Type B pancreatic cell (in vitro differentiated cells): ENCODE measurements around the gene OSBP2. TPM values are rescaled to one million over a fixed set of nuclear protein-coding genes. Genes with fewer than 3 reads are reported as not detected.

Experiments
- DNase-seq: peaks from one replicate; pipeline ENCODE4 v3.0.0; 2021; ENCODE audit warnings: mixed read lengths; ENCODE audit not compliant: unreplicated experiment; ENCODE audit errors: extremely low spot score
- H3K27ac Mint-ChIP-seq: 2 replicates; pipeline ENCODE4 v1.8.0; 2021; ENCODE audit warnings: mild to moderate bottlenecking, mixed read lengths
- H3K27me3 Mint-ChIP-seq: 2 replicates; pipeline ENCODE4 v1.8.0; 2021; ENCODE audit warnings: mixed read lengths
- H3K36me3 Mint-ChIP-seq: 2 replicates; pipeline ENCODE4 v1.8.0; 2021; ENCODE audit warnings: mixed read lengths
- H3K4me1 Mint-ChIP-seq: one replicate; pipeline ENCODE4 v1.8.0; 2021; ENCODE audit warnings: mixed read lengths; ENCODE audit not compliant: unreplicated experiment
- H3K4me3 Mint-ChIP-seq: 2 replicates; pipeline ENCODE4 v1.8.0; 2021; ENCODE audit warnings: mild to moderate bottlenecking, mixed read lengths
- H3K9me3 Mint-ChIP-seq: 2 replicates; pipeline ENCODE4 v1.8.0; 2021; ENCODE audit warnings: mixed read lengths
- total RNA-seq: library from RNA; stranded (reverse); gene quantifications from 2 replicates; pipeline ENCODE4 v1.2.1, GENCODE V29; 2021; ENCODE audit warnings: low replicate concordance
- TF ChIP-seq, protein P1 (sequence below): fragments of 200-600 bp; sonication (generic); conservative IDR thresholded peaks from 2 replicates; pipeline ENCODE4 v1.5.0; 2021; ENCODE audit warnings: antibody characterized with exemption, mild to moderate bottlenecking

The OSBP2 gene
- total RNA-seq, 1 donor from 2014 or later: 8.1 TPM

DNA sequence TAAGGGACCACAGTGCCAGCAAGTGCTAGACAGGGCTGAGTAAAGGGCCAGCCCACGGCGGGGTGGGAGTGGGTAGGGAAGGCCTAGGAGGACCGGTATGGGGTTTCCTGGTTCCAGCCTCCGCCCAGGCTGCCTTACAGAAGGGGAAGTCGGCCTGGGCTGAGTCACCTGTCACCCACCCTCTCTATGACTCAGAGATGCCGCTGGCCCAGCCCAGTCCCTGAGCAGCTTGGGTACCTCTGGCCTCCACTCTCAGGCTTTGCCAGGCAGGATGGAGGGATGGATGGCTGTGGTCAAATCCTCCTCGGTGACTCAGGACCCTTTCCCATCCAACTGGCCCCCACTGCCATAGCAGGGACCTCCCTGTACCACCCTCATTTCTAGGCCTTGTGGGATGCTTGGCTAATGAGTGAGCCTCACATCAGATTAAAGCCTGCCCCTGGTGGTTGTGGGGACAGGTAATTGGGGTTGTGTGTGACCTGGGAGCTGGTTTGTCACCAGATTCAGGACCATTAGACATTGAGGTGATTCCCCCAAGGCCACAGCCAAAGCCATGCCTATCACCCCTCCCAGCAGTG lies 45.2 kb upstream of the OSBP2 start:
- Mint-ChIP-seq H3K9me3 (peaks cover 5% of the 10 kb centered on the region), H3K4me1 (peaks cover 5% of the 10 kb centered on the region), H3K27ac (no peak overlapping the region), H3K4me3 (no peak overlapping the region), H3K27me3 (no peaks in the 10 kb centered on the region), H3K36me3 (no peaks in the 10 kb centered on the region)
- TF ChIP-seq, protein P1, sequence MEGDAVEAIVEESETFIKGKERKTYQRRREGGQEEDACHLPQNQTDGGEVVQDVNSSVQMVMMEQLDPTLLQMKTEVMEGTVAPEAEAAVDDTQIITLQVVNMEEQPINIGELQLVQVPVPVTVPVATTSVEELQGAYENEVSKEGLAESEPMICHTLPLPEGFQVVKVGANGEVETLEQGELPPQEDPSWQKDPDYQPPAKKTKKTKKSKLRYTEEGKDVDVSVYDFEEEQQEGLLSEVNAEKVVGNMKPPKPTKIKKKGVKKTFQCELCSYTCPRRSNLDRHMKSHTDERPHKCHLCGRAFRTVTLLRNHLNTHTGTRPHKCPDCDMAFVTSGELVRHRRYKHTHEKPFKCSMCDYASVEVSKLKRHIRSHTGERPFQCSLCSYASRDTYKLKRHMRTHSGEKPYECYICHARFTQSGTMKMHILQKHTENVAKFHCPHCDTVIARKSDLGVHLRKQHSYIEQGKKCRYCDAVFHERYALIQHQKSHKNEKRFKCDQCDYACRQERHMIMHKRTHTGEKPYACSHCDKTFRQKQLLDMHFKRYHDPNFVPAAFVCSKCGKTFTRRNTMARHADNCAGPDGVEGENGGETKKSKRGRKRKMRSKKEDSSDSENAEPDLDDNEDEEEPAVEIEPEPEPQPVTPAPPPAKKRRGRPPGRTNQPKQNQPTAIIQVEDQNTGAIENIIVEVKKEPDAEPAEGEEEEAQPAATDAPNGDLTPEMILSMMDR: no peak
- no peak for DNase-seq

DNA sequence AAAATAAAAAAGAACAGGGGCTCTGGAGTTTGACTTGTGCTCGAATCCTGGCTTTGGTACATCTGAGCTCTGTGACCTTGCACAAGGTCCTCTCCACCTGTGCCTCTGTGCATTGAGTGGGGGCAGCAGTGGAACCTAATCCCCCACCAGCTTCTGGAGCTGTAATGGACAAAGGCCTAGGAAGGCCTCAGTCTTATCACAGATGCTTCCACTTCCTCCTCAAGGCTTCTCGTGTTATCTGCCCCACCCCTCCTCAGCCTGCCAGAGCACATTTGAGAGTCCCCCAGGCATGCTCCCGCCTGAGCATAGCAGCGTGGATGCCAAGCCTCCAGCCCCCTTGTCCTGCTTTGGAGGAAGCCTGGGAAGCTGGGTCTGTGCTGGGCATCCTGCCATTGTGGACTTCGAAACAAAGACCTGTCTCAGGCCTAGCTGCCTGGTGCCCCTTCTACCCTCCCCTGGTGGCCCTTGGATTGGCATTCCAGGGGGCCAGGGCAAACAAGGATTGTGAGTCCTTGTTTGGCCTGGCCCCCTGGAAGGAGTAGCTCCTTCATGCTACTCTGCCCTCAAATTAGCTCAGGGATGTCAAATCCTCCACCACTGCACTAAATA lies 44.1 kb upstream of the OSBP2 start:
- no peaks in the 10 kb centered on the region for H3K36me3 Mint-ChIP-seq
- TF ChIP-seq, protein P1: no peak
- peaks cover 5% of the 10 kb centered on the region for H3K9me3 Mint-ChIP-seq
- peaks cover 5% of the 10 kb centered on the region for H3K4me1 Mint-ChIP-seq
- DNase-seq: no peak
- H3K4me3 Mint-ChIP-seq: no peak overlapping the region
- no peak overlapping the region for H3K27ac Mint-ChIP-seq
- H3K27me3 Mint-ChIP-seq: no peaks in the 10 kb centered on the region

DNA sequence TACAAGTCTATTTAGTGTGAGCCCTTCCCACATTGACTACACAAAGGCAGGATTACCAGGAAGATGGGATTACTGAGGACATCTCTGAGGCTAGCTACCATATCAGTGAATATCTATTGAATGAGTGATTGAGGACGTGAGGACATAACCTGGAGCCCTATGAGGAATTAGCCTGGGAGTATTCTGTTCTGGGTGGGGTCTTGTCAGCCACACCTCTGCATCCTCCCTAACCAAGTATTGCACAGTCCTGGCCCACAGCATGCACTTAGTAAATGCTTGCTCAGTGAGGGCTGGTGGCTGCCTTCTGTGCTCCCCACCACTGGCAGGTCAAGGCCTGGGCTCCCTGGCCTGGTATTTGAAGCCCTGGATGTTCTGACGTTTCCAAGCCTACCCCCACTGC lies 41.8 kb upstream of the OSBP2 start:
- DNase-seq: no peak
- Mint-ChIP-seq H3K9me3 (peaks cover 5% of the 10 kb centered on the region), H3K4me3 (no peak overlapping the region), H3K27ac (peak overlapping the region; percentile 70), H3K4me1 (peaks cover 5% of the 10 kb centered on the region), H3K27me3 (no peaks in the 10 kb centered on the region), H3K36me3 (no peaks in the 10 kb centered on the region)
- TF ChIP-seq, protein P1: no peak

DNA sequence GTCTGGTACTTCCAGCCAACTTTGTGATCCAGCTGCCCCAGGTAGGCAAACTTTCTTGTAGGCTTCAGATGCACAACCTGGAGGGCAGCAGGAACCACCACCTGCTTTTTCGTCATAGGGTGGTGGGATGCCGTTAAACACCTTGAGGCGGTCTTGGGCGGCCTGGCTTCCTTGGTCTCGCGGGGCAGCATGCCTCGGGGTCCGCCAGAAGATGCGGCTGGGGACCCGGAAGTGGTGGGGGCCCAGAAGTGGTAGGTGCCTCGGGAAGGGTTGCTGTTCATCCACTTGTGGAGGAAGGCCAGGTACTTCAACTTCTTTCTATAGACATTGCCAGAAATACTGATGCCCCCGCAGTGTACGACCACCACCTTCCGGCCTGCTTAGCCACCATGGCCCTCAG lies 40.3 kb upstream of the OSBP2 start:
- no peak overlapping the region for H3K27ac Mint-ChIP-seq
- H3K36me3 Mint-ChIP-seq: no peaks in the 10 kb centered on the region
- peaks cover 5% of the 10 kb centered on the region for H3K9me3 Mint-ChIP-seq
- DNase-seq: no peak
- no peak overlapping the region for H3K4me3 Mint-ChIP-seq
- TF ChIP-seq, protein P1: no peak
- peaks cover 5% of the 10 kb centered on the region for H3K4me1 Mint-ChIP-seq
- no peaks in the 10 kb centered on the region for H3K27me3 Mint-ChIP-seq

DNA sequence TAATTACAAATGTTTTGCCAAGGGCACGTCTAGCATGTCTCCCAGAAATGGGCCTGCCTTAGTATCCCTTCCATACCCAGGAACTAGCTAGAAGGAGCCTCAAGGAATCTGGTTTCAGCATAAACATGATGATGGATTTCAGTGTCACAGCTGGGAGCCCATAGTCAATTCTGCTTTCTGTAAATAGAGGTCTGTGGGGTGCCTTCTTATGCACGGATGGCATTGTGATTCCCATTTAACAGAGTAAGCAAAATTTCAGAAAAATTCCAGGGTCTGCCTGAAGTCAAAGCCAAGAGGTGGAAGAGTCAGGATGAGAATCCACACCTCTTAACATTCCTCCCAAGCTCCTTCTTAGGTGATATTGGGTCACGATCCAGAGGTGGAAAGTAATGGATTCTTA lies 39.1 kb upstream of the OSBP2 start:
- Mint-ChIP-seq H3K4me1 (peaks cover 5% of the 10 kb centered on the region), H3K4me3 (no peak overlapping the region), H3K27me3 (no peaks in the 10 kb centered on the region), H3K27ac (no peak overlapping the region), H3K9me3 (peaks cover 5% of the 10 kb centered on the region), H3K36me3 (no peaks in the 10 kb centered on the region)
- TF ChIP-seq, protein P1: no peak
- DNase-seq: no peak
